Raji (cell line): Measurements from ENCODE around the gene MACROD2.

ENCODE experiments used
- POLR2A ChIP-seq: IDR thresholded peaks from 2 replicates; pipeline ENCODE4 v1.6.1; 2011; ENCODE audit warnings: low read depth, low read length, control low read depth; ENCODE audit not compliant: insufficient read depth

The MACROD2 gene

DNA sequence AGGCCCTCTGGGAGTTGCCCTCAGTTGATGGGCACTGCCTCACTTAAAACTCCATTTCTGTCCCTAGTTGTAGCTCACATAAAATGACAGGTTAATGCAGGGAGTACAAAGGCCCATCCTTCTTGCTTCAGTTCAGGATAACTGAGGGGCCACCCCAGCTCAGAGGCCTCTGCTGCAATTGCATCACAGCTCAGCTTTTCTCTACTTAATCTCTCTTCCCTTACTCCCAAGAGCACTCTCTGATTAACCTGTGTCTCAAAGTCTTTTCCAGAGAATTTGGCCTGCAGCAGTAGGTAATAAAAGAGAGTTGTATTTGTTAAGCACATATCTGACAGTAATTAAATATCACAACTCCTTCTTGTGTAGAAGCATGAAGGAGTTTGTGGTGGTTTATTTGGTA, 383.0 kb downstream of the MACROD2 start:
- no peak for TF ChIP-seq POLR2A

DNA sequence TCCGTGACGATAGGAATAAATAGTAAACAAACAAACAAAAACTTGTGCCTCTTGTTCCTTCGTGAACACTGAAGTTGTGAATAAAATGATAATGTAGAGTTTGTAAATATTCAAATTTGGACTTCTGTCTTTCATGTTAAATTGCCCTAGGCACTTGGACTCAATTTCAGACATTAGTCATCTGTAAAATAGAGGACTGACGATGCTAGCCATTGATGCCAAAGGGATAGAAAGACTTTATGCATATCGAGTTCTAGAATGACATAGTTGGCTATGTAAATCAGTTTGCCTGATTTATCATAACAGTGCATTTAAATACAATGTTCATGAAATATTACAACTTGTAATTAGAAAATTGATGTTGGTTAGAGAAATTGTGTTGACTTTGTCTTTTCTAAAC, 388.0 kb downstream of the MACROD2 start:
- no peak for TF ChIP-seq POLR2A

DNA sequence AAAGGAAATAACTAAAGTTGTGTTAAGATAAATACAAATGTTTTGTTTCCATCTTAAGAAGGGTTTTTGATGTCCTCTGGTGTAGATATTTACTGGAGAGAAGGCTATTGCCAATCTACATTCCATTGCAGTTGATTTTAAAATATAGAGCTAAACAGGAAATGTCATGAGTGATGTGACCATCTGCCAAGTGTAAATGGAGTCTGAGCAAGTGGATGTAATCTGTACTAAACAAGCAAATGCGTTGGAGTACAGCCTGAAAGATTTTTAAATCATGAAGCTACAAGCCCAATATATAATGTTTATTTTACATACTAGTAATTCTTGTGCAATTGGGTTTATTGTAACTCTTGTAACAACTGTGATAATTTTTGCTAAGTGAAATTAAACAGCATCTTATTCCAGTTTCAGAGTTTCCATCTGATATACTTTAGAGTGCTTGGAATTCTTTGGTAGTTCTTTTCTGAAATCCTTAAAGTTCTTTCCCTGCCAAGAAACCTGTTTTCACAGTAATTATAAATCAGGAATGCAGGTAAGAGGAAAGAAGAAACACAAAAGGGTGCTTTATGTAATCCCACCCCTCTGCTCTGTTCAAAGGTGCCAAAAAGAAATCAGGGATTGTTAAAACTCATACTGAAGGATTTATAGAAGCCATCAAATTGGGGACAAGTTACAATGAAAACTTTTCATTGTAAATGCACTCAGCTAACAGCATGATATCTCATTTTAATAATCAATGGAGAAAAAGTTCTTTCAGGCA, 389.3 kb downstream of the MACROD2 start:
- TF ChIP-seq POLR2A: no peak

- no peak for TF ChIP-seq POLR2A
Observed at GRCh38 chr20:14385176-14385740, 389.9 kb downstream of the MACROD2 start.

GRCh38 chr20:14386726-14387125, 391.4 kb downstream of the MACROD2 start:
- TF ChIP-seq POLR2A: no peak

DNA sequence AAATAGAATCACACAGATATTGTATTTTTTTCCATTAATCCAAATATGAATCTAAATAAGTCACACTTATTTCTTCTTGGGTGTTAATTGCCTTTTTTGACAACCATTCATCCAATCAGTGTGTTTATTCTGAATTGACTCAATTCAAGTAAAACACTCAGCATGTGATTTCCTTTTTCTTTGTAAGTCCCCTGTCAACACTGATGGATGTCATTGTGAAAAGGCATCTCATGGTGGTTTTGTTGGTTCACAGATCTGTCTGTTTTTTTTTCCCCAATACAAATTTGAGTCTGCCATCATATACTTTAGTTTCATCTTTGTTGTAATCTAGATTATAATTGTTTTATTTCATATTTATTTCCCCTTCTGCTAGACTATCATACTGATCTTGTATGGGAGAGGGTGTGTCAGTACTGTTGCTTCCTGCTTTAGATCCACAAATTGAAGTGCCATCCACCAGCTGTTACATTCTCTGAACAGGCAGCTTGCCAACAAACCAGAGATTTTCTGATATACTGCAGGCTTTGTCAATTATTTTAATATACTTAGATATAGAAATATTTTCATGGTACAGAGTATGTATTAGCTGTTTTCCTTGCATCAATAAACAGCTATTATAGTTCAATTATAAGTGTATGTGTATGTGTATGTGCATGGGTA, 406.3 kb downstream of the MACROD2 start:
- TF ChIP-seq POLR2A: no peak

- TF ChIP-seq POLR2A: no peak
Observed at GRCh38 chr20:14404515-14404914, 409.2 kb downstream of the MACROD2 start.

DNA sequence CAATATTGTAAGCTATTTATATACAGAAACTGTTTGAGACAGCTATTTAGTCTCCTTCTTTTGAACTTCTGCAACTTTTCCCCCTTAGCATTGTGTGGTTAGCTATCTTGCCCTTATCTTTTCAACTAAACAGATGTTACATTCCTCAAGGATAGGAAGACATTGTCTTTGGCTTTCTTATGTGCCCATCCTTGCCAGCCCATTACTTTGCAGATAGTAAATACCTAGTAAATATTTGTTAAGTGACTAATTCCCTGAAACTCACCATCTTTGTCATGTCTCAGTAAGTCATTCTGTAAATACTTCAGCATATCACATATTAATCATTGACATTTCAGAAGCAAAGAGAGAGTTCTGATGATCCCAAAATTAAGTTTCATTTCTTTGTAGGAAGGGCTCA, 411.2 kb downstream of the MACROD2 start:
- TF ChIP-seq POLR2A: no peak

GRCh38 chr20:14407336-14407735, 412.0 kb downstream of the MACROD2 start:
- TF ChIP-seq POLR2A: no peak

DNA sequence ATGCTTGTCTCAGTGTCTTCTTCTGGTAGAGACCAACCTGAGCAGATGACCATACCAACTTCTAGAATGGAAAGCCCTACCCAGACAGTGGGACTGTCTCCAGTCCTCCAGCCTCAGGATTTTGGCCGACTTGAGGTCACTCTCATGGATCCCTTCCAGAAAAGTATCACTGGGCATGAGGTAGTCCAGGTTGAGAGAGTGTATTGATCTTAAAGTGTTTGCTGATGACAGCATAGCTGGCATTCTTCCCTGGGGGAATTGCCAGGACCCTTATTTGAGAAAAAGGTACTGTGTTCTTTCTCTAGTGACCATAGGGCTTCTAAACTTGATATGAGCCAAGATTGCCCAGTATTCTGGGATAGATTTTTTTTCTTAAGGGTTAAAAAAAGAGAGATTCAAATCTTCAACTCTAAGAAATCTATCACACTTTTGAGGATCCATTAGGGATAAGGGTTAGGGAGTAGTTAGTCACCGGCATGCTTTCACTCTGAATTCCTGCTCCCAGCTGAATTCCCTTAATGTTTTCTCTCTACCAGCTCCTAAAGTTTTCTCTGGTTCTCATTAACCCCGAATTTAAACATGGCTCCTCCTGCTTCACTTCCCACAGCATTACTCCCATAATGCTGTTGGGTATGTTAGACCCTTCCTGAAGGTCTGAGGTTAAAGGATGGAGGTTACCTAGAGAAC, 415.7 kb downstream of the MACROD2 start:
- no peak for TF ChIP-seq POLR2A

GRCh38 chr20:14412065-14412681, 416.9 kb downstream of the MACROD2 start:
- no peak for TF ChIP-seq POLR2A

DNA sequence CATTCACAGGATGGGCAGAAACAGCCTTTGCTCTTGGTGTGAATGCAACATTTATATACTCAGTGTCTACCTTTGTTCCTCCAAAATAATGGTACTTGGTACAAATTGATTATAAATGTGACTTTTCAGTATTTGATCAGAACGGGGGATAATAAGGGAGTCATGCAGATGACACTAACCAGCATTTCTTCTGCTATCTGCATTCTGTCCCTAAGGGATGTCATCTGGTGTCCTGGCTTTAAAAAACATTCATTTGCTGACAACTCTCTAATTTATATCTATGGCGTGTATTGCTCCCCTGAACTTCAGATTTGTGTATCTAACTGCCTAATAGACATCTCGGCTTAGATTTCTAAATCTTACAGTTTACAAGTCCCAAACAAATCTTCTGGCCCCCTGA, 418.5 kb downstream of the MACROD2 start:
- TF ChIP-seq POLR2A: no peak

DNA sequence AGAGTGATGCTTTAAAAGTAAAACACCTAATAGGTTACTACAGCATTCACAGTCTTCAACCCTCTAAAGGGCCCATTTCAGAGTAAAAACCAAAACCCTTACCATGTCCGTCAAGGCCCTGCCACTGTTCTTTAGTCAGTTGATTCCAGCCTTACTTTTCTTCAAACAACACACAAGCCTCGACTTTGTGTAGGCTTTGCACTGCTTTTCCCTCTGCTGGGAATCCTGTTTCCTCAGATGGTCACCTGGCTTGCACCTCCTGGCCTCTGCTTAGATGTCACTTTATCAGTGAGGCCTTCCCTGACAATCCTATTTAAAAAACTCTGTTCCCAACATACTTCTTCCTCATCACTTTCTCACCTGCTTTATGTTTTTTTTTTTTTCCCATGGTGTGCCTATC, 419.2 kb downstream of the MACROD2 start:
- TF ChIP-seq POLR2A: no peak

- no peak for TF ChIP-seq POLR2A
Observed at GRCh38 chr20:14415467-14415866, 420.2 kb downstream of the MACROD2 start.

DNA sequence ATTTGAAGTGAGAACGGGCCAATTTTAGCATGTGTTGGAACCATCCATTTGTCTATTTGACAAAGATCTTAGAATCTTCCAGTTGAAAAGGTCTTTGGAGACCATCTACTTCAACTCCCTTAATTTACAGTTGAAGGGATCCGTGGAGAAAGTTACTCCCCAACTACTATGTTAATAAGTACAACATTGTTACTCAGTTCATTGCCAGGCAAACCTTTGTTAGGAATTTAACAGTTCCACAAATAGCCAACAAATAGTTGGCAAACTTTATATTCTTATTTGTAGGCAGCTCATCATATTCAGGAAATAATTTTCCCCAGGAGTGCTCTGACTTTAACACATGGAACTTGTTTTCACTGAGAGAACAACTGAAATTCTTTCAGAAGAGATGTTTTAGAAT, 423.1 kb downstream of the MACROD2 start:
- TF ChIP-seq POLR2A: no peak
